SK-N-SH treated with all-trans-retinoic acid at 6 μM for 48 hours (cell line): ENCODE measurements around the gene DYNLT1.
"Not testable (repeated sequence)": the region's sequence is repeated elsewhere in the genome, so short reads cannot be mapped to it uniquely, and the experiment has no call there.

Experiments
- ATAC-seq: fragments of 200-7000 bp; cut with Tn5 transposase; 3 replicates; pipeline ENCODE4 v1.9.1; 2020; ENCODE audit warnings: mild to moderate bottlenecking, moderate library complexity
- ARNTL ChIP-seq: fragments of 450-650 bp; formaldehyde crosslinking; IDR thresholded peaks from 2 replicates; pipeline ENCODE4 v1.5.0; 2020; ENCODE audit warnings: low read depth, mild to moderate bottlenecking, moderate library complexity, borderline replicate concordance
- BACH2 ChIP-seq: fragments of 250-450 bp; sonication (Bioruptor Pico); IDR thresholded peaks from 2 replicates; pipeline ENCODE4 v1.9.0; 2021; ENCODE audit warnings: mild to moderate bottlenecking, borderline replicate concordance
- CREB5 ChIP-seq: fragments of 250-450 bp; sonication (Bioruptor Pico); IDR thresholded peaks from 2 replicates; pipeline ENCODE4 v1.5.1; 2020; ENCODE audit warnings: low read depth, mild to moderate bottlenecking, moderate library complexity
- CSDC2 ChIP-seq: fragments of 250-450 bp; sonication (Bioruptor Pico); IDR thresholded peaks from 2 replicates; pipeline ENCODE4 v1.5.0; 2020; ENCODE audit warnings: mild to moderate bottlenecking, moderate library complexity
- ESRRG ChIP-seq: fragments of 250-450 bp; sonication (Bioruptor Pico); IDR thresholded peaks from 2 replicates; pipeline ENCODE4 v1.6.1; 2021; ENCODE audit warnings: mild to moderate bottlenecking
- GLIS3 ChIP-seq: fragments of 250-450 bp; sonication (Bioruptor Pico); IDR thresholded peaks from 2 replicates; pipeline ENCODE4 v1.5.0; 2020; ENCODE audit warnings: mild to moderate bottlenecking, moderate library complexity
- ISL1 ChIP-seq: fragments of 250-450 bp; sonication (Bioruptor Pico); IDR thresholded peaks from 2 replicates; pipeline ENCODE4 v2.1.2; 2022; ENCODE audit warnings: mild to moderate bottlenecking, moderate library complexity
- OSR1 ChIP-seq: fragments of 250-450 bp; sonication (Bioruptor Pico); IDR thresholded peaks from 2 replicates; pipeline ENCODE4 v1.8.0; 2022; ENCODE audit warnings: moderate library complexity, mild to moderate bottlenecking, inconsistent platforms
- PATZ1 ChIP-seq: fragments of 250-450 bp; sonication (Bioruptor Pico); IDR thresholded peaks from 2 replicates; pipeline ENCODE4 v1.8.0; 2020; ENCODE audit warnings: mild to moderate bottlenecking, moderate library complexity, borderline replicate concordance
- POU6F1 ChIP-seq: fragments of 250-450 bp; sonication (Bioruptor Pico); IDR thresholded peaks from 2 replicates; pipeline ENCODE4 v1.8.0; 2021; ENCODE audit warnings: low read depth, mild to moderate bottlenecking, moderate library complexity, borderline replicate concordance
- RARB ChIP-seq: fragments of 250-450 bp; sonication (Bioruptor Pico); IDR thresholded peaks from 2 replicates; pipeline ENCODE4 v1.8.0; 2021; ENCODE audit warnings: mild to moderate bottlenecking, moderate library complexity
- SNAI2 ChIP-seq: fragments of 250-450 bp; sonication (Bioruptor Pico); IDR thresholded peaks from 2 replicates; pipeline ENCODE4 v1.5.0; 2020; ENCODE audit warnings: mild to moderate bottlenecking, moderate library complexity
- TCF4 ChIP-seq: fragments of 250-450 bp; sonication (Bioruptor Pico); IDR thresholded peaks from 2 replicates; pipeline ENCODE4 v1.8.0; 2021; ENCODE audit warnings: mild to moderate bottlenecking, moderate library complexity, borderline replicate concordance
- TOX ChIP-seq: fragments of 250-450 bp; sonication (Bioruptor Pico); IDR thresholded peaks from 2 replicates; pipeline ENCODE4 v1.8.0; 2021; ENCODE audit warnings: mild to moderate bottlenecking, moderate library complexity, borderline replicate concordance
- ZFP3 ChIP-seq: fragments of 250-450 bp; sonication (Bioruptor Pico); IDR thresholded peaks from 2 replicates; pipeline ENCODE4 v1.5.0; 2020; ENCODE audit warnings: mild to moderate bottlenecking, moderate library complexity
- ZFP30 ChIP-seq: fragments of 450-650 bp; formaldehyde crosslinking; IDR thresholded peaks from 2 replicates; pipeline ENCODE4 v1.5.0; 2022; ENCODE audit warnings: mild to moderate bottlenecking, moderate library complexity
- ZNF565 ChIP-seq: fragments of 450-650 bp; formaldehyde crosslinking; conservative IDR thresholded peaks from 2 replicates; pipeline ENCODE4 v1.5.0; 2020; ENCODE audit warnings: low read depth, mild to moderate bottlenecking, moderate library complexity
- ZNF70 ChIP-seq: fragments of 450-650 bp; formaldehyde crosslinking; IDR thresholded peaks from 2 replicates; pipeline ENCODE4 v1.5.0; 2020; ENCODE audit warnings: mild to moderate bottlenecking, moderate library complexity
- ZNF8 ChIP-seq: fragments of 450-650 bp; formaldehyde crosslinking; IDR thresholded peaks from 2 replicates; pipeline ENCODE4 v1.5.0; 2020; ENCODE audit warnings: mild to moderate bottlenecking, moderate library complexity
- TF ChIP-seq, protein P1 (sequence below): fragments of 250-450 bp; sonication (Bioruptor Pico); IDR thresholded peaks from 2 replicates; pipeline ENCODE4 v1.5.1; 2021; ENCODE audit warnings: mild to moderate bottlenecking, moderate library complexity

Gene DYNLT1

DNA sequence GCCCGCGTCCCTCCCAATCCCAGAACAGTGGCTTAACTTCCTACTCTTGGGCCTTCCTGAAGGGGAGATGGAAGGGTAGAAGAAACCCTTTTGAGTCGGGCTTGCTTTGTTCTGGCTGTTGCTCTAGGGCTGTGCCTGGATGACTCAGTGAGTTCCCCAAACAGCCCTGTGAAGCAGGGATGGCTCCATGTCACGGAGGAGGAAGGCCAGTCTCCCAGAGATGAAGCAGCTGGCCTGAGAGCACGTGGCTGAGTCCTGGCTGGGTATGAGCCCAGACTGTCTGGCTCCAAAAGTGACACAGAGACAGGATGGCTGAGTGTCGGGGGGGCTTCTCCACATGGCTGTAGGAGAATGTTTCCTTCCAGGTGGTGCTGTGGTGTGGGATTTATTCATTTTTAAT is 10.0 kb upstream of the DYNLT1 start (continued):
- TF ChIP-seq ZFP3 (CRISPR knock-in tag), result peak; percentile 54; the same call in 1 of the 2 replicates
- TF ChIP-seq ZNF70 (CRISPR knock-in tag), result 0 out of 2 replicates have a peak, but pooled peaks have one; percentile 17
- no peak; the same call in 1 of the 2 replicates for TF ChIP-seq OSR1 (CRISPR knock-in tag)
- peak; percentile 67 for TF ChIP-seq TOX (CRISPR knock-in tag)
- TF ChIP-seq, all 23 proteins: peak for 12

GRCh38 chr6:158653577-158654354 is 9.2 kb upstream of the DYNLT1 start:
- ATAC-seq, result no peak
- TF ChIP-seq CSDC2 (CRISPR knock-in tag) (no peak), PATZ1 (CRISPR knock-in tag) (no peak), BACH2 (no peak), ZNF565 (no peak), ARNTL (CRISPR knock-in tag) (no peak), ZFP30 (no peak), ZNF8 (CRISPR knock-in tag) (no peak), OSR1 (CRISPR knock-in tag) (no peak), TOX (CRISPR knock-in tag) (no peak)

- ATAC-seq, result not testable (repeated sequence)
These were observed 7.6 kb upstream of the DYNLT1 start for GRCh38 chr6:158651981-158652737.

- TF ChIP-seq ESRRG (CRISPR knock-in tag), result no peak
- no peak for TF ChIP-seq POU6F1 (CRISPR knock-in tag)
- TF ChIP-seq, protein P1, sequence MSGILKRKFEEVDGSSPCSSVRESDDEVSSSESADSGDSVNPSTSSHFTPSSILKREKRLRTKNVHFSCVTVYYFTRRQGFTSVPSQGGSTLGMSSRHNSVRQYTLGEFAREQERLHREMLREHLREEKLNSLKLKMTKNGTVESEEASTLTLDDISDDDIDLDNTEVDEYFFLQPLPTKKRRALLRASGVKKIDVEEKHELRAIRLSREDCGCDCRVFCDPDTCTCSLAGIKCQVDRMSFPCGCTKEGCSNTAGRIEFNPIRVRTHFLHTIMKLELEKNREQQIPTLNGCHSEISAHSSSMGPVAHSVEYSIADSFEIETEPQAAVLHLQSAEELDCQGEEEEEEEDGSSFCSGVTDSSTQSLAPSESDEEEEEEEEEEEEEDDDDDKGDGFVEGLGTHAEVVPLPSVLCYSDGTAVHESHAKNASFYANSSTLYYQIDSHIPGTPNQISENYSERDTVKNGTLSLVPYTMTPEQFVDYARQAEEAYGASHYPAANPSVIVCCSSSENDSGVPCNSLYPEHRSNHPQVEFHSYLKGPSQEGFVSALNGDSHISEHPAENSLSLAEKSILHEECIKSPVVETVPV (CRISPR knock-in tag), result no peak
- no peak for TF ChIP-seq BACH2
- no peak for TF ChIP-seq GLIS3 (CRISPR knock-in tag)
- no peak for TF ChIP-seq RARB (CRISPR knock-in tag)
- TF ChIP-seq ZNF70 (CRISPR knock-in tag), result no peak
- no peak for TF ChIP-seq OSR1 (CRISPR knock-in tag)
- TF ChIP-seq CSDC2 (CRISPR knock-in tag), result no peak
- no peak for TF ChIP-seq ISL1 (CRISPR knock-in tag)
- TF ChIP-seq TCF4 (CRISPR knock-in tag), result no peak
- no peak for TF ChIP-seq ZFP30
- no peak for TF ChIP-seq CREB5 (CRISPR knock-in tag)
- no peak for TF ChIP-seq SNAI2
- ATAC-seq, result no peak
These were observed 5.0 kb upstream of the DYNLT1 start, which contains the start of gene SYTL3 for GRCh38 chr6:158649289-158650143. TSS of gene SYTL3 (plus strand) at chr6:158650054. CDS start at chr6:158663269, 13,215 bp downstream.
